ENCODE results near the gene SLC38A10.

GRCh38 chr17:81246343-81246670 is 48.8 kb downstream of the SLC38A10 start:
- TF ChIP-seq CTCF (conservative IDR thresholded peaks at IDR 0.05; ENCODE audit: low read depth, low read length) (no peak), EZH2 (IDR thresholded peaks at IDR 0.05; ENCODE audit: borderline replicate concordance, low read depth, low read length, poor library complexity, severe bottlenecking) (no peak)
